ENCODE data around the gene POLR2L.

The POLR2L gene

GRCh38 chr11:842370-843002, at the start of gene POLR2L, which contains the start of gene TSPAN4:
Gene POLR2L, minus strand, starts transcription at chr11:842529. Its CDS starts 21 bp downstream, at chr11:842508.
Gene TSPAN4, plus strand, starts transcription at chr11:842852. Its CDS starts 7,453 bp downstream, at chr11:850305.
- peak within 1 kb of the TSS; percentile 97 for H3K27ac ChIP-seq (ENCODE audit: poor library complexity, severe bottlenecking)
- peaks cover 39% of the 10 kb centered on the region for H3K36me3 ChIP-seq (ENCODE audit: low read depth)
- no peaks in the 10 kb centered on the region for H3K27me3 ChIP-seq (ENCODE audit: insufficient read depth, poor library complexity, severe bottlenecking)
- peaks cover 24% of the 10 kb centered on the region for H3K4me1 ChIP-seq (ENCODE audit: insufficient read depth, poor library complexity, severe bottlenecking)
- no peaks in the 10 kb centered on the region for H3K9me3 ChIP-seq (ENCODE audit: severe bottlenecking)
- DNase-seq (ENCODE audit: low spot score) (peak; percentile 93), ATAC-seq (ENCODE audit: low read depth) (peak; percentile 13)
- H3K4me3 ChIP-seq (ENCODE audit: severe bottlenecking) = peak within 1 kb of the TSS; percentile 58
- TF ChIP-seq CTCF (IDR thresholded peaks at IDR 0.05; ENCODE audit: poor library complexity, severe bottlenecking) = no peak

GRCh38 chr11:890794-891540, 48.6 kb upstream of the POLR2L start:
- H3K4me3 ChIP-seq (ENCODE audit: severe bottlenecking) = no peak overlapping the region
- no peak for TF ChIP-seq CTCF (IDR thresholded peaks at IDR 0.05; ENCODE audit: poor library complexity, severe bottlenecking)
- no peaks in the 10 kb centered on the region for H3K27me3 ChIP-seq (ENCODE audit: insufficient read depth, poor library complexity, severe bottlenecking)
- peaks cover 3% of the 10 kb centered on the region; the same call in 1 of the 2 replicates for H3K36me3 ChIP-seq (ENCODE audit: low read depth)
- ATAC-seq (ENCODE audit: low read depth) (no peak), DNase-seq (ENCODE audit: low spot score) (no peak)
- no peak overlapping the region for H3K27ac ChIP-seq (ENCODE audit: poor library complexity, severe bottlenecking)
- no peaks in the 10 kb centered on the region for H3K9me3 ChIP-seq (ENCODE audit: severe bottlenecking)
- H3K4me1 ChIP-seq (ENCODE audit: insufficient read depth, poor library complexity, severe bottlenecking) = no peaks in the 10 kb centered on the region

GRCh38 chr11:889687-890475, 47.6 kb upstream of the POLR2L start:
- ATAC-seq (ENCODE audit: low read depth) = no peak
- Histone ChIP-seq H3K4me1 (ENCODE audit: insufficient read depth, poor library complexity, severe bottlenecking) (no peaks in the 10 kb centered on the region), H3K27ac (ENCODE audit: poor library complexity, severe bottlenecking) (no peak overlapping the region), H3K4me3 (ENCODE audit: severe bottlenecking) (no peak overlapping the region), H3K36me3 (ENCODE audit: low read depth) (peaks cover 3% of the 10 kb centered on the region; the same call in 1 of the 2 replicates), H3K27me3 (ENCODE audit: insufficient read depth, poor library complexity, severe bottlenecking) (no peaks in the 10 kb centered on the region), H3K9me3 (ENCODE audit: severe bottlenecking) (no peaks in the 10 kb centered on the region)
- TF ChIP-seq CTCF (IDR thresholded peaks at IDR 0.05; ENCODE audit: poor library complexity, severe bottlenecking) = no peak
- DNase-seq (ENCODE audit: low spot score) = no peak

- H3K27ac ChIP-seq (ENCODE audit: poor library complexity, severe bottlenecking) = no peak overlapping the region
- ATAC-seq (ENCODE audit: low read depth) (no peak), DNase-seq (ENCODE audit: low spot score) (no peak)
- H3K4me3 ChIP-seq (ENCODE audit: severe bottlenecking) = no peak overlapping the region
- H3K4me1 ChIP-seq (ENCODE audit: insufficient read depth, poor library complexity, severe bottlenecking) = no peaks in the 10 kb centered on the region
- H3K36me3 ChIP-seq (ENCODE audit: low read depth) = peaks cover 3% of the 10 kb centered on the region; the same call in 1 of the 2 replicates
- H3K9me3 ChIP-seq (ENCODE audit: severe bottlenecking) = no peaks in the 10 kb centered on the region
- TF ChIP-seq CTCF (IDR thresholded peaks at IDR 0.05; ENCODE audit: poor library complexity, severe bottlenecking) = no peak
- no peaks in the 10 kb centered on the region for H3K27me3 ChIP-seq (ENCODE audit: insufficient read depth, poor library complexity, severe bottlenecking)
Measured at GRCh38 chr11:889257-889656, 46.9 kb upstream of the POLR2L start.
